ENCODE measurements around the gene SLC9A6.
"Not testable (repeated sequence)": the region's sequence is repeated elsewhere in the genome, so short reads cannot be mapped to it uniquely, and the experiment has no call there.

SLC9A6 gene

GRCh38 chrX:136067966-136068365 lies 82.7 kb downstream of the SLC9A6 start:
- TF ChIP-seq CTCF (IDR thresholded peaks at IDR 0.05; ENCODE audit: low read depth, low read length) = no peak
- H3K4me3 ChIP-seq (ENCODE audit: low read depth, low read length) = no peak overlapping the region
- no peaks in the 10 kb centered on the region for H3K36me3 ChIP-seq
- no peaks in the 10 kb centered on the region for H3K27me3 ChIP-seq
- no peaks in the 10 kb centered on the region for H3K9me3 ChIP-seq
- DNase-seq = no peak
- no peaks in the 10 kb centered on the region for H3K4me1 ChIP-seq

- Histone ChIP-seq H3K27me3 (no peaks in the 10 kb centered on the region), H3K36me3 (no peaks in the 10 kb centered on the region), H3K4me1 (no peaks in the 10 kb centered on the region), H3K4me3 (ENCODE audit: low read depth, low read length) (no peak overlapping the region), H3K9me3 (no peaks in the 10 kb centered on the region)
- TF ChIP-seq CTCF (IDR thresholded peaks at IDR 0.05; ENCODE audit: low read depth, low read length) = no peak
- DNase-seq = no peak
These were observed 91.7 kb downstream of the SLC9A6 start for GRCh38 chrX:136076942-136077341.

DNA sequence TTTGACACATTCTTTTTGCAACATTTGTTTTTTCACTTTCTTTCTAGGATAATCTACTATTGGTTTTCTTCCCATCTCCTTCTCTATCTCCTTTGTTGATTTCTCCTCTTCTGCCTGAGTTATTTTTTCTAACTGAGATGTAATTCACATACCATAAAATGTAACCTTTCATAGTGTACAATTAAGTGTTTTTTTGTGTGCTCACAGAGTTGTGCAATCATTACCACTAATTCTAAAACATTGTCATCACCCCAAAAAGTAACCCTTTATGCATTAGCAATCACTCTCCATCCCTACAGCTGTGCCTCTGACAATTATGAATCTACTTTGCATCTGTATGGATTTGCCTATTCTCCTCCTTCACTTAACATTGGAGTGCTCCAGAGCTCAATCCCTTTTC lies 95.5 kb downstream of the SLC9A6 start:
- no peak for TF ChIP-seq CTCF (IDR thresholded peaks at IDR 0.05; ENCODE audit: low read depth, low read length)
- Histone ChIP-seq H3K4me3 (ENCODE audit: low read depth, low read length) (no peak overlapping the region), H3K9me3 (no peaks in the 10 kb centered on the region), H3K27me3 (no peaks in the 10 kb centered on the region), H3K4me1 (no peaks in the 10 kb centered on the region), H3K36me3 (no peaks in the 10 kb centered on the region)
- no peak for DNase-seq

DNA sequence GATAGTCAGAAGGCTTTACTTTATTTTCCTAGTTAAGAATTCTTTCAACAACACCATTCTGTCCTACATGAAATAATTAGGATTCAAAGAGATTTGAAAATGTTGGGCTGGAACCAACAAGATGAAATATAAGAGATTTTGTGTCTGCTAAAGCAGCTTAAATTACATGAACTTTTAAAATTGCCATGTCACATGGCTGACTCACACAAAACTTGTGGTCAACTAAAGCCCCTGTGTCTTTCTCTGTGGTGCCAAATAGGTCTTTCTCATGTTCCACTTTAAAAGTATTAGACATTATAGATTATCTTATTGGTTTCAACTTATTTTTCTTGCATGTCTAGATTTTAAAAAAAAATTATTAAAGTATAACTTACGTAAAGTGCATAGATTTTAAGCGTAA lies 101.3 kb downstream of the SLC9A6 start:
- H3K4me1 ChIP-seq = no peaks in the 10 kb centered on the region
- no peak for DNase-seq
- no peak for TF ChIP-seq CTCF (IDR thresholded peaks at IDR 0.05; ENCODE audit: low read depth, low read length)
- no peaks in the 10 kb centered on the region for H3K27me3 ChIP-seq
- H3K9me3 ChIP-seq = no peaks in the 10 kb centered on the region
- no peaks in the 10 kb centered on the region for H3K36me3 ChIP-seq
- H3K4me3 ChIP-seq (ENCODE audit: low read depth, low read length) = no peak overlapping the region

GRCh38 chrX:136091898-136092297 lies 106.7 kb downstream of the SLC9A6 start:
- not testable (repeated sequence) for H3K27me3 ChIP-seq; H3K36me3 ChIP-seq; H3K9me3 ChIP-seq; DNase-seq; H3K4me1 ChIP-seq; H3K4me3 ChIP-seq (ENCODE audit: low read depth, low read length)

- Histone ChIP-seq H3K4me3 (ENCODE audit: low read depth, low read length) (no peak overlapping the region), H3K4me1 (no peaks in the 10 kb centered on the region), H3K36me3 (no peaks in the 10 kb centered on the region), H3K27me3 (no peaks in the 10 kb centered on the region), H3K9me3 (no peaks in the 10 kb centered on the region)
- TF ChIP-seq CTCF (IDR thresholded peaks at IDR 0.05; ENCODE audit: low read depth, low read length) = no peak
- no peak for DNase-seq
These were observed 109.7 kb downstream of the SLC9A6 start for GRCh38 chrX:136094962-136095361.
